HUES48 (cell line): Measurements from ENCODE around the gene TBC1D16.

Experiments used
- H3K27ac ChIP-seq: one replicate; pipeline ENCODE4 v1.7.0; 2013; ENCODE audit warnings: low read depth, low read length, inconsistent platforms
- H3K27me3 ChIP-seq: 2 replicates; pipeline ENCODE4 v1.6.1; 2013; ENCODE audit warnings: mild to moderate bottlenecking, low read length; ENCODE audit not compliant: control insufficient read depth, insufficient read depth
- H3K36me3 ChIP-seq: 2 replicates; pipeline ENCODE4 v1.6.1; 2013; ENCODE audit warnings: low read length; ENCODE audit not compliant: control insufficient read depth, insufficient read depth
- H3K4me1 ChIP-seq: 2 replicates; pipeline ENCODE4 v1.6.1; 2013; ENCODE audit warnings: mild to moderate bottlenecking, low read length; ENCODE audit not compliant: control insufficient read depth, insufficient read depth
- H3K4me3 ChIP-seq: 2 replicates; pipeline ENCODE4 v1.5.1; 2013; ENCODE audit warnings: mild to moderate bottlenecking, low read depth, low read length
- H3K9ac ChIP-seq: 2 replicates; pipeline ENCODE4 v1.6.1; 2013; ENCODE audit warnings: mild to moderate bottlenecking, low read depth, low read length, moderate library complexity
- H3K9me3 ChIP-seq: 2 replicates; pipeline ENCODE4 v1.6.1; 2013; ENCODE audit warnings: low read length; ENCODE audit not compliant: control insufficient read depth, insufficient read depth

The TBC1D16 gene

DNA sequence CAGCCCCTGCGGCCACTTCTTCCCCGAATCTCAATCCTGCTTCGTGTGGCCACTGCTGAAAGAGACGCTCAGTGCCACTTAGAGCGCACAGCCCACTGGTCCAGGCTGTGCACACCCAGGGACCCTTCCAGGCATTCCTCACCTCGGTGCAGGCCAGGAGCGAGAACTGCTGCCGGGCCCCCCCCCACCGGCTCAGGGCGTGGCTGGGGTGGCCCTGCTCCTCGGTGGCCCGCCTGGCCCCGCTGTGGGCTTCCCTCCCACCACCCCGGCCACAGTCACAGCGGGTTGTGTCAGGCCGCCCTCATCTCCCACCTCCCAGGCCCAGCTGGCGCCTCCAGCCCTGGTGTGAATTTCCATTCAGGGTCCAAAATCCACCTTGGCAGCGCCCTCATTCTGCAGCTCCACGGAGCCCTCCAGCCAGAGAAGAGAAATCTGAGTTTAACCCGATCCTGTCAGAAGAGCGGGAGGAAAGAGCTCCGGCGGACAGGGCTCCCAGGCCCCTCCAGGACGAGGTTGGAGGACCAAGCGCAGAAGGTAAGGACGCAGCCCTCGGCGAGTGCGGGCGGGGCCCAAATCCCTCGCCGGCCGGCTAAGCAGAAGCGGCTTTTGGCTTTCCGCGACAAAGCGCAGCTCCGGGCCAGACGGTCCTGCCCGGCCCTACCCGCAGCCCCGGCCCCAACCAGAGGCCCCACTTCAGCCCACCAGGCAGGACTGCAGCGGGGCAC is 12.0 kb downstream of the TBC1D16 start:
- Histone ChIP-seq H3K4me3 (no peak overlapping the region), H3K27ac (no peak overlapping the region), H3K4me1 (no peaks in the 10 kb centered on the region), H3K27me3 (no peaks in the 10 kb centered on the region), H3K9me3 (no peaks in the 10 kb centered on the region), H3K9ac (no peak overlapping the region), H3K36me3 (no peaks in the 10 kb centered on the region)

DNA sequence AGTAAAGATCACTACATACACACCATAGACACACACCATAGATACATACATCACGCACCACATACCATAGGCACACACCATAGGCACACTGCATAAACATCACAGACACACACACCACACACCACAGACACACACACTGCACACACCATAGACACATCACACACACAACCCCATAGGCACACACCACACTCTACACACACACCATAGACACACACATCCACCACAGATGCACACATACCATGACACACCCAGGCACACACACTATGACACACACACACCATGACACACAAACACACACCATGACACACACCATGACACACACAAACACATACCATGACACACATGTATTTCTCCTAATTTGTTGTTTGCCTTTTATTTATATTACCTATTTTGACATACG is 14.1 kb downstream of the TBC1D16 start:
- Histone ChIP-seq H3K9ac (no peak overlapping the region), H3K9me3 (no peaks in the 10 kb centered on the region), H3K27ac (no peak overlapping the region), H3K4me1 (no peaks in the 10 kb centered on the region), H3K27me3 (no peaks in the 10 kb centered on the region), H3K36me3 (no peaks in the 10 kb centered on the region), H3K4me3 (no peak overlapping the region)

DNA sequence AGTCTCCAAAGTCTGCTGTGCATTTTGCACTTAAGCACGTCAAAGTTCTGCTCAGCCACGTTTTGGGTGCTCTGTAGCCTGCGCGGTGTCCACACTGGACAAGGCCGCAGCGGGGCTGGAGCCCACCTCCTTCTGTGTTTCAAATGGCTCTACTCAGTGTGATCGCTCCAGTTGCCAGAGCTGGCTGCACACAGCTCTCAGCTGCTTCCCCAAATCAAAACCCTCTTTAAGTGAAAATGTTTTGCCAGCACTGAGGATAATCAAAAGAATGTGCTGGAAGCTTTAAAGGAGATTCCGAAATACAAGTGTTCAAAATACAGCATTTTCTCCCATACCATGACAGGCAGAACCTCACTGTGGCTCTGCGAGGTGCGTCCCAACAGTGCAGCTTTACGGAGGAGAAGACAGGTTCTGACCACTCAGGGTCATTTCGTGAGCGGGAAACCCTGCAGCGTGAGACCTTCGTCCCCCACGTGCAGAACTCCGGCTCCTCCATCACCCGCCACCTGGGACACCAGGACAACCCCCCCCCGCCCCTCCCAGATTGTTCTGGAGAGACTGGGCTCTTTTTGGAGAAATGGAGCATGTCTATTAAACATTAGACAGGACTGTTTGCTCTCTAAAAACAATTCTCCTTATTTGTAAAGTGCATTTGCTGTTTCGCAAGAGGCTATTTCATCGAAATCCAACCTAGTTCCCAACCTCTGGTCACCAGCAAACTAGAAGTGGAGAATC is 16.6 kb downstream of the TBC1D16 start:
- Histone ChIP-seq H3K9me3 (no peaks in the 10 kb centered on the region), H3K36me3 (no peaks in the 10 kb centered on the region), H3K27ac (no peak overlapping the region), H3K9ac (no peak overlapping the region), H3K27me3 (no peaks in the 10 kb centered on the region), H3K4me3 (no peak overlapping the region), H3K4me1 (no peaks in the 10 kb centered on the region)

DNA sequence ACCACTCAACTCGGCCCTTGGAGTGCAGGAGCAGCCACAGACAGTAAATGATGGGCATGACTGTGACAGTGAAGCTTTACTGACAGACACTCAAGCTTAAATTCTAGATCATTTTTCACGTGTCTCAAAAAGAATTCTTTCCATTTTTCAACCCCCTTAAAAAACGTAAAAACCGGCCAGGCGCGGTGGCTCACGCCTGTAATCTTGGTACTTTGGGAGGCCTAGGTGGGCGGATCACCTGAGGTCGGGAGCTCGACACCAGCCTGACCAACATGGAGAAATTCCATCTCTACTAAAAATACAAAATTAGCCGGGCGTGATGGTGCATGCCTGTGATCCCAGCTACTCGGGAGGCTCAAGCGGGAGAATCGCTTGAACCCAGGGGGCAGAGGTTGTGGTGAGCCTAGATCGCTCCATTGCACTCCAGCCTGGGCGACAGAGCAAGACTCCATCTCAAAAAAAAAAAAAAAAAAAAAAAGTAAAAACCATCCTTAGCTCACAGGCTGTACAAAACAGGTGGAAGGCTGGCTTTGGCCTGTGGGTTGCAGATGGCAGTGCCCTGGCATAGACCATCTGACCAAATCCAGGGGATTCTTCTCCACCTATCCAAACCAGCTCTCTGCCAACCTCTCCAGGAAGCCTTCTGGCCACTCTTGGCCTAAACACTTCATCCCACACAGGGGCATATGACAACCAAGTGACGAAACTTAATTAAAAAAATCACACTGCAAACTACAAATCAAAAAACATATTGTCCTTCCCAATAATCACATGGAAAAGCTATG is 18.3 kb downstream of the TBC1D16 start:
- Histone ChIP-seq H3K27ac (no peak overlapping the region), H3K27me3 (no peaks in the 10 kb centered on the region), H3K4me3 (no peak overlapping the region), H3K36me3 (peaks cover 12% of the 10 kb centered on the region), H3K9ac (no peak overlapping the region), H3K9me3 (no peaks in the 10 kb centered on the region), H3K4me1 (peaks cover 4% of the 10 kb centered on the region; the same call in 1 of the 2 replicates)

DNA sequence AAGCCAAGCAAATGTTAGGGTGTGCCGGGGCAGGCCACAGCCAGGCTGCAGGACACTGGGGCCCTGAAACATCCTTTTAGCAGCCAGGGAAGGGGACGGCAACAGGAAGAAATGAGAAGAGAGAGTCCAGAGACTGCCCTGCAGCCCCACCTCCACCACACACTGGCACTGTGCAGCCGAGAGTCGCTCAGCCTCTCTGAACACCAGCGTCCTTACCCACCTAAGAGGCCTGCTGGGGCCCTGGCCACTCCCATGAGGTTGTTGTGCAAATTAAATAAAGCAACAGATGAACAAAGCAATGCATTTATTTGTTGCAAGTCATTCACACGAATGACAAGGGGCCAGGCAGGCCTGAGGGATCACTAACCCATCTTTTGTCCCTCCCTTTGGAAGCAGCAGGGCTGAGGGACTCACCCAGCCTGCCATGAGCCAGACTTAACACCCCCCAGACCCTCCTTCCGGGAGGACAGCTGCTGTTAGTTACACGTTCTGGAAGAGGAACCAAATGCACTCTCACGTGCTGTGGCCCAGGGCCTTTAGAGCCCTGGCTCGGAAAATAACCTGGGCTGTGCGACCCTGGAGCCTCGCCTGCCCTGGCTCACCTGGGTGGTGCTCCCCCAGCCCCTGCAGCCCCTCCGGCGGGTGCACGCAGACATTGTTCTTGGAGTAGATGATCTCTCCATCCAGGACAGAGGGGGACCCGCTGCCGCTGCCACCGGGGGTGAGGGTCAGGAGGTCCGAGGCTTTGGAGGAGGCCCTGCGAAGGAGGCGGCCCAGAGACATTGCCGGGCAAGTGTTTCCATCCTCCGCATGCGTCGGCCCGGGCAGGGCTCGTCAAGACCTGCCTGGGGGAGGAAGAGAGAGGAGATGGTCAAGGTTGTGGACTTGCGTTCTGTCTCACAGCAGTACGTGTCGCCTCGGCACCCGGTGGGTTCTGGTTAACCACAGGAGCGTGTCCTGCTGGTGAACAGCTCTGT is 22.6 kb downstream of the TBC1D16 start:
- H3K27me3 ChIP-seq, result no peaks in the 10 kb centered on the region
- H3K36me3 ChIP-seq, result peaks cover 37% of the 10 kb centered on the region
- H3K27ac ChIP-seq, result no peak overlapping the region
- peaks cover 9% of the 10 kb centered on the region; the same call in 1 of the 2 replicates for H3K4me1 ChIP-seq
- H3K9me3 ChIP-seq, result no peaks in the 10 kb centered on the region
- H3K4me3 ChIP-seq, result no peak overlapping the region
- no peak overlapping the region for H3K9ac ChIP-seq

DNA sequence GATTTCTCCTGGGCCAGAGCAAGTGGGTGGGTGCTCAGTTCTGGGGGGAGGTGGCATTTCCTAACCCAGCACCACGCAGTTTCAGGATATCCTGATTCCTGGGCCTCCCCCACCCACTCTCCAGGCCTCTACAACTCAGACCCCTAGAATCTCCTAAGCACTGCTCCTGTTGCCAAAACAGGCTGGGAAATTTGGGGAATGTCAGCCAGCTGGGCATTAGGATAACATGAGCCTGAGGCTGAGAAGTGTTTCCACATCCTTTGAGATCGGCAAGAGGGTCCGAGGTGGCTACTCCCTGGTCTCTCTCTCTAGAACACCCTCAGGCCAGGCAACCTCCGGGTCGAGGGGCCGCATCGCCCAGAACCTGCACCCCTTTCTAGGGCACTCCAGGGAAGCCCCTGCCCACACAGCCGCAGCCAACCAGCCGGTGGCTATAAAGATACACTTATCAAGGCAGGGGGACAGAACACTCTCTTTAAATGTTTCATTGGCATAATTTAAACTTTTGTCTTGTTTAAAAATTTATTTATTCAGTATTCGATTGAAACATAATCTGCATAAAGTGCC is 23.6 kb downstream of the TBC1D16 start:
- Histone ChIP-seq H3K9ac (no peak overlapping the region), H3K4me3 (no peak overlapping the region), H3K27me3 (no peaks in the 10 kb centered on the region), H3K4me1 (peaks cover 9% of the 10 kb centered on the region; the same call in 1 of the 2 replicates), H3K27ac (no peak overlapping the region), H3K36me3 (peaks cover 37% of the 10 kb centered on the region), H3K9me3 (no peaks in the 10 kb centered on the region)

DNA sequence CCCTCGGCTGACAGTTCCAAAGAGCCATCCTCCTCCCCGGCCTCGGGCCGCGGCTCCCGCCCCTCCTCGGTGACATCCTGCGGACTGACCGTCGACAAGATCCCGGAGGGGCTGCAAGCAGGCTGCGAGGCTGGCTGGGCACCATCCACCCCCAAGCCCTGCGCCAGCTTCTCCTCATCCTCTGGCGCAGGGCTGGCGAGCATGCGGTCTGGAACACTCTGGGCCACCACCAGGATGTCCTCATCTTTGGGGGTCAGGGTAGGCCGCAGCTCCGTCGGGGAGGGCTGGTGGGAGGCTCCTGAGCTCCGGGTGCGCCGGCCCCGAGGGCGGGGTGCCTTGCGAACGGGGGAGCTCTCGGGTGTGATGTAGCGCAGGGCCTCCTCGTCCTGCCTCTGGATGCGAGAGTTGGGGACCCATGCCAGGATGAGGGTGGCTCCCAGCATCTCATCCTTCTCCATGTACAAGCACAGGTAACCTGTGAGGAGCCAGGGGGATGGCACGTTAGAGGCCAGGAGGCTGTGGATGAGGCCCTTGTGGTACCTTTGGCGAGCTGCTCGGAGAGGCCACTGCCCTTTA is 25.3 kb downstream of the TBC1D16 start:
- peaks cover 14% of the 10 kb centered on the region; the same call in 1 of the 2 replicates for H3K4me1 ChIP-seq
- no peak overlapping the region for H3K9ac ChIP-seq
- H3K4me3 ChIP-seq, result no peak overlapping the region
- peaks cover 37% of the 10 kb centered on the region for H3K36me3 ChIP-seq
- no peaks in the 10 kb centered on the region for H3K27me3 ChIP-seq
- H3K27ac ChIP-seq, result no peak overlapping the region
- no peaks in the 10 kb centered on the region for H3K9me3 ChIP-seq

DNA sequence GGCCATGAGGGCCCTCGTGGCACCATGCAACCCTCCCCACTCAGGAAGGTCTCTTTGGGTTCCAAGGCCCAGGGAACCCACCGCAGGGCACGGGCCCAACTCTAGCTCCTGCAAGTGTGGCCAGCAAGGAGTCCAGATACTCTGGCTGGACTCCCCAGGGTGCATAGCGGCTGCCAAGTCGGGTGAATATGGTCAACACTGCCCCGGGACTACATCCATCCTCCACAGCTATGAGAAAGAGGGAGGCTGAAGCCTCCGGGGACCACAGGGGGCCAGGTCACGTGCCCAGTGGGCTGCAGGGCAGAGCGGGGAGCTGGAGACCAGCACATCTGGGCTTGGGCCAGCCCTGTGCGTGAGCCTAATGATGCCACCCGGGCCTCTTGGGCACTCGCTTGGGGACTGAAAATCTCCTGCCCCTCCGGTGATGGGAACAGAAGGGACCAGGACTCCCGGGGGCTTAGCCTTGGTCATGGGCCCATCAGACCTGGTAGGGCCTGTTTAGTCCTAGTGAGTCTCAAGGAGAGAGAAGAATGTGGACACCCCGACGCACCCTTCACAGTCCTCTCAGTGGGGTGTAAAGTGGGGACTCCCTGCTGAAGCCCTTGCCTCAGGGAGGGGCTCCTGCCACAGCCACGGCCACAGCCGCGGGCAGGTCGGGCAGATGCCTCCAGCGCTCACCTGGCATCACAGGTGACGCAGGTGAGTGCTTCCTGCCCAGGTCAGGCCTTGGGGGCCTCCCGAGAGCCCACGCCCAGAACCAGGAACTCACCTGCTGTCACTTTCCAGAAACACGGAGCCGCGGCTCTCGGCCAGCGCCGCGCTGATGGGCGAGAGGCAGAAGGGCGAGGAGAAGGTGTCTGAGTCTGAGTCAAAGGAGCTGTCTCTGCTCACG is 26.0 kb downstream of the TBC1D16 start:
- Histone ChIP-seq H3K27ac (no peak overlapping the region), H3K27me3 (no peaks in the 10 kb centered on the region), H3K9me3 (no peaks in the 10 kb centered on the region), H3K9ac (no peak overlapping the region), H3K4me3 (no peak overlapping the region), H3K4me1 (peaks cover 14% of the 10 kb centered on the region; the same call in 1 of the 2 replicates), H3K36me3 (peaks cover 37% of the 10 kb centered on the region)

DNA sequence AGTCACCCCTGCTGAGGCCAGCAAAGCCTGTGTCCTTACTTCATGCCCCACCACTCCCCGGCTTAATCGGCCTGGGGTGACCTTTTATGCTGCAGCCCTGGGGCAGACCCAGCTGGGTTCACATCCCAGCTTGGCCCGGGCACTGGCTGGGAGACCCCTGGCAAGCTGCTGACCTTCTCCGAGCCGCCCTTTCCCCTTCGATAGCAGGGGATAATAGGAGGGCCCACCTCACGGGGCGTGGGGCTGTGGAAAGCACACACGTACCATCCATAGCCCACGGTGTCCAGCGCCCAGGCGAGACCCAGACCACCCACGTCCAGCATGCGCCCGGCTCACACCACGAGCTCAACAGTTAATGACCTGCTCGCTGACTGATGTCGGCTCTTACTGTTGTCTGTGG is 26.8 kb downstream of the TBC1D16 start:
- no peaks in the 10 kb centered on the region for H3K27me3 ChIP-seq
- no peak overlapping the region for H3K9ac ChIP-seq

More for the DNA sequence above, 26.8 kb downstream of the TBC1D16 start:
- Histone ChIP-seq H3K4me3 (no peak overlapping the region), H3K36me3 (peaks cover 41% of the 10 kb centered on the region), H3K9me3 (no peaks in the 10 kb centered on the region), H3K4me1 (peaks cover 14% of the 10 kb centered on the region; the same call in 1 of the 2 replicates), H3K27ac (no peak overlapping the region)
